WERI-Rb-1 (cell line): Measurements from ENCODE around the gene KCND2.

Source experiments
- DNase-seq: peaks from one replicate; pipeline ENCODE4 v3.0.0-alpha.2; 2020
- H3K27ac ChIP-seq: fragments of 250-450 bp; sonication (Bioruptor Pico); 2 replicates; pipeline ENCODE4 v1.5.1; 2020; ENCODE audit warnings: mild to moderate bottlenecking, moderate library complexity
- H3K27me3 ChIP-seq: fragments of 250-450 bp; sonication (Bioruptor Pico); 2 replicates; pipeline ENCODE4 v1.5.1; 2021; ENCODE audit warnings: mild to moderate bottlenecking, low read depth, moderate library complexity; ENCODE audit not compliant: insufficient read depth, severe bottlenecking
- H3K36me3 ChIP-seq: fragments of 250-450 bp; sonication (Bioruptor Pico); 2 replicates; pipeline ENCODE4 v1.5.1; 2020; ENCODE audit warnings: mild to moderate bottlenecking, moderate library complexity
- H3K4me3 ChIP-seq: 2 replicates; pipeline ENCODE4 v1.5.1; 2011; ENCODE audit warnings: low read depth, mild to moderate bottlenecking, control low read depth, low read length
- H3K9me3 ChIP-seq: fragments of 250-450 bp; sonication (Bioruptor Pico); 2 replicates; pipeline ENCODE4 v1.5.1; 2021; ENCODE audit warnings: mild to moderate bottlenecking, moderate library complexity; ENCODE audit not compliant: severe bottlenecking
- TF ChIP-seq, protein P1 (sequence below): IDR thresholded peaks from 2 replicates; pipeline ENCODE4 v1.5.1; 2011; ENCODE audit warnings: low read depth, mild to moderate bottlenecking, control low read depth, inconsistent platforms, low read length

Gene KCND2

DNA sequence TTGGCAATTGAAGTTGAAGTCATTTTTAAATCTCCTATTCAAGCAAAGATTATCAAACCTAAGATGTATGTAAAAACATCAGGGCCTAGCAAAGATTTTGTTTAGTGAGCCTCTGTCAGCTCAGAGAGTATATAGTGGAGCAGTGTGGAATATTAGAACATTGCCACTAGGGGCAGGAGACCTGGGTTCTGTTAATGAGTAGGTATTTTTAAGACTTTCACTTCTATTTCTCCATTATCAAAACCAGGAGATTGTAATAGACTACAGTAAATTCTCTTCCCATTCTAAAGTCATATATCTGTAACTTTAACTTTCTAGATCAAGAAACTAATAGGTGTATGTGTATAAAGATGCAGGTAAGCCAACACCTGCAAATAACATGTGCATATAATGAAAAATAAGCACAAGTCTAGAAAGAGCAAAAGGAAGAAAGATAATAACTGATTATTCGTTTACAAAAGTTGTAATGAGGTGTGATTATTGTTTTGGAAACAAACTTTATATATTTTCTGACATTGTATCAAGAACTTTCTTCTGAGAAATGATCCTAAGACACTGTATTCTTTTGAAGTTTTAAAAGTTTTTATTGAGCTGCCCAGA lies 64.4 kb downstream of the KCND2 start:
- Histone ChIP-seq H3K27ac (no peak overlapping the region), H3K36me3 (no peaks in the 10 kb centered on the region), H3K9me3 (no peaks in the 10 kb centered on the region), H3K4me3 (no peak overlapping the region), H3K27me3 (no peaks in the 10 kb centered on the region)
- TF ChIP-seq, protein P1, sequence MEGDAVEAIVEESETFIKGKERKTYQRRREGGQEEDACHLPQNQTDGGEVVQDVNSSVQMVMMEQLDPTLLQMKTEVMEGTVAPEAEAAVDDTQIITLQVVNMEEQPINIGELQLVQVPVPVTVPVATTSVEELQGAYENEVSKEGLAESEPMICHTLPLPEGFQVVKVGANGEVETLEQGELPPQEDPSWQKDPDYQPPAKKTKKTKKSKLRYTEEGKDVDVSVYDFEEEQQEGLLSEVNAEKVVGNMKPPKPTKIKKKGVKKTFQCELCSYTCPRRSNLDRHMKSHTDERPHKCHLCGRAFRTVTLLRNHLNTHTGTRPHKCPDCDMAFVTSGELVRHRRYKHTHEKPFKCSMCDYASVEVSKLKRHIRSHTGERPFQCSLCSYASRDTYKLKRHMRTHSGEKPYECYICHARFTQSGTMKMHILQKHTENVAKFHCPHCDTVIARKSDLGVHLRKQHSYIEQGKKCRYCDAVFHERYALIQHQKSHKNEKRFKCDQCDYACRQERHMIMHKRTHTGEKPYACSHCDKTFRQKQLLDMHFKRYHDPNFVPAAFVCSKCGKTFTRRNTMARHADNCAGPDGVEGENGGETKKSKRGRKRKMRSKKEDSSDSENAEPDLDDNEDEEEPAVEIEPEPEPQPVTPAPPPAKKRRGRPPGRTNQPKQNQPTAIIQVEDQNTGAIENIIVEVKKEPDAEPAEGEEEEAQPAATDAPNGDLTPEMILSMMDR = peak; percentile 47
- no peak for DNase-seq

DNA sequence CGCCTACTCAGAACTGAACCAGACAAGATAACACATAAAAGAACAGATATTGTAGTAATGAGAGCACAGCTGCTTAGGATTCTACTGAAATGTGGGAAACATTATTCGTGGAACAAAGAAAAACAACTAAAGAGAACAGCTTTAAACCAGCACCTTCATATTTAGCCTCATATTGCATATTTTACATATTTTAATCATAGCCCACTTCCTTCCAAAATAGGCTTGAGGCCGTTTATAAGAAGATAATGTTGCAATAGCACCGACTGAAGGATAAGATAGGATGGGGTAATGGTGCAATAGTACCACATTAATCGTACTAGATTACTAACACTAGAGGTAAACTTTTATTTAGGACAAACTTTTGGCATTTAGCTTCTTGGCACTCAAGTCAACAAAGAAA lies 71.3 kb downstream of the KCND2 start:
- H3K36me3 ChIP-seq = no peaks in the 10 kb centered on the region

DNA sequence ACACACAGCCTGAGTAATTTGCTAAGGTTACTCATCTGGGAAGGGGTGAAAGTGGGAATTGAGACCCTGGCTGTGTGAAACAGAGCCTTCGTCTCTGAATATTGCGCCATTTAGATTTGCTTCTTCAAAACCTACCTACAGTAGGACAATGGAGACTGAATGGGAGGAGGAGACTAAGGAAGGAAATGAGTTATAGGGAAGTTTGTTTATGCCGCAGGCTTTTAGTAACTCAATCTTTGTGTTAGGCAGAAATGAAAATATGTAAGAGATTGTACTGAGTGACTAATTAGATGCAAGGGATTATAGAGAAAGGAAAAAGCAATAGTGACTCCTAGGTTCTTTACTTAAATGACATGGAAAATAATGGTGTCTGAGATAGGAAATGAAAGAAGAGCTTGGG lies 80.2 kb downstream of the KCND2 start:
- H3K9me3 ChIP-seq = no peaks in the 10 kb centered on the region
- no peak for DNase-seq
- TF ChIP-seq, protein P1 = no peak
- no peak overlapping the region for H3K4me3 ChIP-seq
- no peaks in the 10 kb centered on the region for H3K36me3 ChIP-seq
- no peak overlapping the region for H3K27ac ChIP-seq
- H3K27me3 ChIP-seq = no peaks in the 10 kb centered on the region

More for the DNA sequence above, 71.3 kb downstream of the KCND2 start:
- Histone ChIP-seq H3K27ac (no peak overlapping the region), H3K4me3 (no peak overlapping the region), H3K9me3 (no peaks in the 10 kb centered on the region), H3K27me3 (no peaks in the 10 kb centered on the region)
- DNase-seq = no peak
- TF ChIP-seq, protein P1 = no peak

DNA sequence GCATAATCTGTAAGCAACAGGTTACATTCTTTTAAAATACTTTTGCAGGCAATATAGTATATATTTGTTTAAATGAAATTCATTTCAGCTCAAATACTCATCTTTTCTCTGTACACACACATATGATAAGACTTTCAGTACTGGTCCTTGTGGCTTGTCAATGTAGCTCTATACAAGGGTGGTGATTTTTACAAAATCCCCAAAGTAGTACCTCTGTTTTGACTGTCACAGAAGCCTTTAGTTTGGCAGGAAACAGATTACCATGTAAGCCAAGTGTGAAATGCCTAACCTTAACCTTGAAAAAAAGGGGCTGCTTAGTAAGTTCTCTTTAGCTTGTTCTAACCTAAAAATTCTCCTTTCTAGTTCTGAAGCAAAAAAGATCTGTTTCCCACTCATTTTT lies 87.9 kb downstream of the KCND2 start:
- Histone ChIP-seq H3K9me3 (no peaks in the 10 kb centered on the region), H3K36me3 (no peaks in the 10 kb centered on the region), H3K4me3 (no peak overlapping the region), H3K27me3 (no peaks in the 10 kb centered on the region), H3K27ac (no peak overlapping the region)
- DNase-seq = no peak
- TF ChIP-seq, protein P1 = no peak

DNA sequence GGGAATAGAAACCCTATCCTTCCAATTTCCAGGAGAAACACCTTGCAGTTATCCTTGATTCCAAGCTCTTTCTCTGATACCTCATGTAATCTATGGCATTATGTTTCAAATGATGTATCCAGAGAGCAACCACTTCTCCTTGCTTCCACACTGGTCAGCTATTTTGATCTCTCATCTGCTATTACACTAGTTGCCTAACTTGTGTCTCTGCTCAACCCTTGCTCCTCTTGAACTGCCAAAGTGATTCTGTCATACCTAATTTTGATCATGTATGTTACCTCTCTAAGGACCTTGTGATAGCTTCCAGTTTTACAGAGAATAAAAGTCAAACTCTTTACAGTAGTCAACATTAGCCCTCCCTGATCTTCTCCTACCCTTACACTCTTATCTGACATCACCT lies 90.4 kb downstream of the KCND2 start:
- DNase-seq = no peak
- Histone ChIP-seq H3K27me3 (no peaks in the 10 kb centered on the region), H3K9me3 (no peaks in the 10 kb centered on the region), H3K27ac (no peak overlapping the region), H3K4me3 (no peak overlapping the region), H3K36me3 (no peaks in the 10 kb centered on the region)
- TF ChIP-seq, protein P1 = no peak

DNA sequence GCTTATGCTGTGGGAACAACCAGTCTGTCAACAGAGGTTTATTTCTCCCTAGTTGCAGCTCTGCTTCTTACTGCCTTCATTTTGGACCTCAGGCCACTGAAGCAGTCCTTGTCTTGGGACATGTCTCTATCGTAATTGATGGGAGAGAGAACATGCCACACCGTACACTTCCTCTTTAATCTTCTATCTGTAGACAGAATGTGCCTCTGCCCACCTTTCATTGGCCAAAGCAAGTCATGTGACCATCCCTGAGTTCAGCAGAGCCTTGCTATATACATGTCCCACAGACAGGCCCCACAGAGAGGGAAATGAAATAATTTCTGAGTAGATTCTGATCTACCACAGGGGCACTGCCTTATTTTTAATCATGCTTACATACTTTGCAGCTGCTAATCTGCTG lies 98.0 kb downstream of the KCND2 start:
- no peak for DNase-seq
- no peak overlapping the region for H3K27ac ChIP-seq
- H3K4me3 ChIP-seq = no peak overlapping the region
- no peaks in the 10 kb centered on the region for H3K9me3 ChIP-seq
- no peaks in the 10 kb centered on the region for H3K36me3 ChIP-seq
- TF ChIP-seq, protein P1 = no peak
- no peaks in the 10 kb centered on the region for H3K27me3 ChIP-seq
